GM18511 (cell line): ENCODE results near the gene MDFIC2.
"Not testable (repeated sequence)": the region's sequence is repeated elsewhere in the genome, so short reads cannot be mapped to it uniquely, and the experiment has no call there.

ENCODE experiments used
- ATAC-seq: cut with Tn5 transposase; IDR thresholded peaks from one replicate; pipeline ENCODE4 v1.9.1; 2021; ENCODE audit warnings: mild to moderate bottlenecking, moderate library complexity; ENCODE audit not compliant: unreplicated experiment

MDFIC2 gene

DNA sequence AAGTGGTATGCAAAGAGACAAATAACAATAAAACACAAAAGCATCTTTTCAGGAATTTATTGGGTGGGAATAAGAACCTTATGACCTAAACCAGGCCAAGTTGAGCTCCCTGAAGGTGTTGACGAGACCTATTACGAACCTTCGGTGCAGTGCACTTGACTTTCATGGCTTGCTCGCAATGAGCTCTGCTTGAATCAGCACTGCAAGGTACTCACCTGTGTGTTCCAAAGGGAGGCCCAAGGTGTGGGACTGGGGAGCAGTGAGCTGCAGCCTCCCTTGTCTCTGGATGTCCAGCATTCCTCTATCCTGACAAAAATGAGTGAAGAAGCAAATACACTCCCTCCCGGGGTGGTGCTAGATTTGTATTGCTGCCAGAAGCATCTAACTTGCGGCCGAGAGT is at the start of gene MDFIC2:
TSS of gene MDFIC2 (minus strand) at position 303 of the 400 bp plus-strand sequence. CDS start 665 bp downstream, outside the sequence.
- ATAC-seq: no peak

DNA sequence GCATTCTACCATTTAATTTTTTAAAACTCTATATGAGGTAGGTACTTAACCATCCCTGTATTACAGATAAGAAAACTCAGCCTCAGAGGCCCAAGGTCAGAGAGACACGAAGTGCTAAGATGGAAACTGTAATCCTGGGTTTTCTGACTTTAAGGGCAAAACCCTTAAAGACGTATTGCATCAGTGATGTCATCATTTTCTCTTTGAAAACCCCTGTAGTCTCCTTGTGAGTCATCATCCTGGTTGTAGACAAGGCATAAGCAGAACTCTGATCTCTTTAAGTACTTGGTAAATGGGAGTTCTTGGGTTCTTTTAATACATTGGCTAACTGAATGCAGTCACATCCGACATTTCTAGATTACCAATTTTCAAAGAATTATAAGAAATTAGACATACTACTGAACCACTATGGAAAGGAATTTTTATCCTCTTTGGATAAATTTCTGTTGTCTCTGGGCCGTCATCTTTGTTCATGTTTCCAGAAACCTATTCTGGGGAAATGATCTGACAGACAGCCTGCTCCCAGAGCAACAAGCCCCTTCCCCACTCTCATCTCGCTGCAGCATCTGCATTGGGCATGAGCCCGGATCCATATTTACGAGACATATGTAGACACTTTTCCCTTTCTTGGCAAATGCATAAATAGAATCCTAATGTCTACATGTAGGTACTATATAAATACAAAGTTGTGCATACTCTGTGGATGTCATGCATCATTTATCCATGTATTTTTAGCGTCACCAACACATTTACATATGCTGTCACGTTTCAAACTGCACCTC is 48.7 kb upstream of the MDFIC2 start:
- ATAC-seq: peak; percentile 92

DNA sequence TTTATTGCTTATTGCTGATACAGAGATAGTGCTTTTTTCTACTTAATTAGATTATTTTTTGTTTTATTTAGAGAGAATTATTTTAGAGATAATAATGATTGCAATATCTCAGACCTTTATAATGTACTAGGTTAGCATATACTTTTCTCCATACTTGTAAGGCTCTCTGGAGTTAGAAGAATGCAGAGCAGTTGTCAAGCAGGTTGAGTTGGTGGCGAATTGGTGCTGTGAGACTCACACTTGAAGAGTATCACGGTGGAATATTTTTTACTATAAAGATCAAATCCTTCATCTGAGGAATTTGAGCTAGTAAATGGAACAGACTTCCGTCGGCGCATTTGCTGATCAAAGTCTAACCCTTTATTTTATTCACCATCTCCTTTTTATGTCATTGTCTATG is 47.3 kb upstream of the MDFIC2 start:
- no peak for ATAC-seq

DNA sequence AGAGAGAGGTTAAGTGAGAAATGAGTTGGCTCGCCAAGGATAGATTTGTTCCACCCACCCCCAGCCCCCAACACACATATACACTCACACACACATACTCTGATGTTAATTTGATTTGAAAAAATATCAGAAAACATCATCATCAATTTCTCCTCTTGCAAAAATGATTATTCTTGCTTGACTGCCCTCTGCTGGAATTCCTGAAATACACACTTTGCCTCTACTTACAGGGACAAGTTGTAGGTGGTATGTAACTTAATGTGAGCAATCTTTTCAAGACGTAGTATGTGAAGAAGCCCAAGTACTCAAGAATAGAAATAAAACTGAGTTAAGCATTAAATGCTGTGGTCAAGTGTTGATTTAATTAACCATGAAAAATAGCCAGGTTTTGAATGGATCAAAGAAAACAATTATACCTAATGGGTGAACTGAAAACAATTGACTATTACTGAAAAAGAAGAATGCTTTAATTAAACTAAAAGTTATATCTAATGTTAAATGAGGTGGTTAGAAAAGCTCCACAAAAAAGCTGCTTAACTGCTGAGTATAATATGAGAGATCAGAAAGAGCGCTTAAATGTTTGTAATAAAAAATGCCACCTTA is 46.6 kb upstream of the MDFIC2 start:
- ATAC-seq: no peak

DNA sequence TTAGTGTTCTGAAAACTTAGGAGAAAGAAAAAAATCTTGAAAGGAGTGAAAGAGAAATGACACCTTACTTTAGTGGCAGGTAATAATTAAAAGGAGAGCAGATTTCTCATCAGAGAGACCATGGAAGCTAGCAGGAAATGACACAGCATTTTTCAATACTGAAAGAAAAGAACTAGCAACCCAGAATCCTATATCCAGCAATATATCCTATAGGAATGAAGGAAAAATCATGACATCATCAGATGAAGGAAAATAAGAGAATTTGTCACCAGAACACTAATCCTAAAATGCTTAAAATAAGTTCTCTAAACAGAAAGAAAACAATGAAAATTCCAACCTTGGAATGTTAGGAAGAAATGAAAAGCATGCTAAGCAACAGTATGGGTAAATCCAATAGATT is 39.8 kb upstream of the MDFIC2 start:
- ATAC-seq: no peak

DNA sequence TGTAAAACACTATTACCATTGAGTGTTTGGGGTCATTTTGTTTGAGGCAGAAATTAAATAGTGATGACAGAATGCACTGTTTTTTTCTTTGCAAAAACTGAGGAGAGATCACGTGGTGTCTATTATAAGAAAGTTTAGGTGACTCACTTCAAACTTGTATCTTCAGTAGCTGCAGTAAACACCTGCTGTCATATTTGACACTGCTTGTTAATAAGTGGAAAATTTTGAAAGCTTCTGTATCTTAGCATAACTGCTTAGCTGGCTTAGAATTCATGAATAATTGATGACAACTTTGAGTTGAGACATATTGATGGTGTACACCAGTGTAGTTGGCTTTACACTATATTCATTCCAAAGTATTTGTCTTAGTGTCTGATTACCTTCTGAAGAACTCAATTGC is 29.7 kb upstream of the MDFIC2 start:
- no peak for ATAC-seq

DNA sequence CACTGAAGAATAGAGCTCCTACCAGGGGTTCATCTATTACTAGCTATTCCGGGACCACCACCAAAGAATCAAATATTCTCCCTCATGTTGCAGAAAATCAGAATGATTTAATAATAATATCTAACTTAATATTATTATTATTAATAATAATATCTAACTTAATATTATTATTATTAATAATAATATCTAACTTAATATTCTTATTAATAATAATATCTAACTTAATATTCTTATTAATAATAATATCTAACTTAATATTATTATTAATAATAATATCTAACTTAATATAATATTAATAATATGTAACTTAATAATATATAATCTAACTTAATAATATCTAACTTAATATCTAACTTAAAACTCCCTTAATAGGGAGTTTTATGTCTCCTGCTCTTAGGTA is 24.4 kb upstream of the MDFIC2 start:
- not testable (repeated sequence) for ATAC-seq

DNA sequence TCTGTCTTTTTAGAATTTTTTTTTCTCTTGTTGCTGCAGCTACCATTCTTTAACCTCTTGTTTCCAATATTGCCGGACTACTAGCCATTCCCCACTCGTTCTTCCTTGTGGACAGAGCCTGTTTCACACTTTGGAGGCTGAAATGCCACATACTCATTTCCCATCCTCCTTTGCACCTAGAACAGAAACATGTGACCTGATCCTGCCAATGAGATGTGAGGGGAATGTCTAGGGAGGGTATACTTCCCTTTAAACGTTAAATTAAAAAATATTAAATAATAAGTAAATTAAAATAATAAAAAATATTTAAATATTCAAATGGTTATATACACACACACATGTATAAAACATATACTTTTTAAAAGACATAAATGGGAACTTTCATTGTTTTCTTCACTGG is 20.6 kb upstream of the MDFIC2 start:
- ATAC-seq: no peak

DNA sequence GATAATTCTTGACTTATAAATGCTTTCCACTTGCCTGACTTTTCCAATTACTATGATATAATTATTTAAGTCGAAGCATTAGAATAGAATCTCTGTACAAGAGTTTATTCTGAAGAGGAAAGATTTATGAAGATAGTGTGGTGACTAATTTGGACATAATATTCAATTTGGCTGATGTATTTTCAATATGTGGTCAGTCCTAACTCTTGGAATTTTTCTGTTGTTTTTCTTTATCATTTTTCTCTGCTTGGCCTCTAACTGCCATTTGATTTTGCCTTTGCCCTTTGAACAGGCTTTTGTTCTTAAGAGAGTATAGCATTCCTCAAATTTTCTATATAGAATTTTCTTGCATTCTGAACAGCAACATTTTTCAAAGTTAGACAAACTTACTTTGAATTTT is 2.6 kb upstream of the MDFIC2 start:
- ATAC-seq: no peak

DNA sequence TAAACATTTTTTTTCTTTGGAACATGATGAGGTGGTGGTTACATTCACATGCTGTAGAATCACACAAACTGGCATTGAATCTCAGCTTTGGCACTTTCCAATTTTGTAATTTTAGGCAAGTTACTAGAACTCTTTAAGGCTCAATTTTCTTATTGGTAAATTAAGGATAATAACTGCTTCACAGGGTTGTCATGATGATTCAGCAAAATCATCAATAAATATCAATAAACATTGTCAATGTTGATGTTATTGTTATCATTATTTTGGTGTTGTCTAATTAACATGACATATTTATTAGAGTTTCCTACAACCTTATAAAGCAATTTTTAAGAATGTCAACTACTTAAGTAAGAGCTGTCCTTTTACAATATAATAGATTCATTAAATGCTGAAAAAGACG is 1.6 kb downstream of the MDFIC2 start:
- ATAC-seq: no peak

DNA sequence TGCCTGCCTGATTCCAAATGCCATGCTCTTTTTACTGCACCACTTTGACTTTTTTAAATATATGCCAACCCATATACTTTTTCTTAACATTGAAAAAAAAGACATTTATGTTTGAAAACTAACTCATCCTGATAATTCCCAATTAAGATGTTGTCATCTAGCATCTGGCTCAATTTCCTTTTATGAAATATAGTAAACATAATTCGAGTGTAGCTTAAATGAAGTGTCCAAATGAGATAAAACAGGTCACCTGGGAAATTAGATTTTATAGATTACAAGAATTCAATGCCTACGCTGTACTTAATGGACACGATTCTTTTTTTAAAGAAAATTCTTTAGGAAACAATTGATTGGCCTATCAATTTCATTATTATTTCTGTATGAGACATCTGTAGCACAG is 2.8 kb downstream of the MDFIC2 start:
- no peak for ATAC-seq

DNA sequence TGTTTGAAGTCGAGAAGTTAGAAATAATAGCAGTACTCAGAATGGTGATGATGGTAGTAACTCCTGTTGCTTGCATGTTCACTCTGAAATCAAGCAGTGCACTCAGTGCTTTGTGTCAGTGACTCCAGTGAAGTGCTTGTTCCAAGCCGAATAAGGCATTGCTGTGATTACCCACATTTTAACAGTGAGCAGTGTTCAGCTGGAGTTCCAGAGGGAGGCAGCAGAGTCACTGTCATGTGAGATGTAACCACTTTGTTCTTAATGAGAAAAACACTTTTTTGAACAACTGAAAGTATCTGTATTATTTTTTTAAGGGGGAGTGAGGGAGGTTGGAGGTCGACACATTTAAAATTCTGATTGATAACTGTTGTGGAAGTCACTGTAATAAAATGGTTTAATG is 3.7 kb downstream of the MDFIC2 start:
- no peak for ATAC-seq

DNA sequence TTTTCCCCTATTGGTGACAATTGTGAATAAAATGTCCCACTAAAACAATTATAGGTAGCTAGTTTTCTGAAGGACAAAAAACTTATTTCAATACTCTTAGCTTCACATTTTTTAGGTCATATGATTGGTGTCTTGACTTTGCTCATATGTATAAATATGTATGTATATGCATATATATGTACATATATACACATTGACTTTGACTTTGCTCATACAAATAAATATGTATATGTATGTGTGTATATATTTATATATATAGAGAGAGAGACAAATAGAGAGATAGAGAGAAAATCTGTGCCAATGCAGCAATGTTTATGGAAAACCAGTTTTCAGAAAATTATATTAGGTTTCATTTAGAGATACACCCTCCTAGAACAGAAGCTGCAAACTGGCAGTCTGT is 5.7 kb downstream of the MDFIC2 start:
- no peak for ATAC-seq

DNA sequence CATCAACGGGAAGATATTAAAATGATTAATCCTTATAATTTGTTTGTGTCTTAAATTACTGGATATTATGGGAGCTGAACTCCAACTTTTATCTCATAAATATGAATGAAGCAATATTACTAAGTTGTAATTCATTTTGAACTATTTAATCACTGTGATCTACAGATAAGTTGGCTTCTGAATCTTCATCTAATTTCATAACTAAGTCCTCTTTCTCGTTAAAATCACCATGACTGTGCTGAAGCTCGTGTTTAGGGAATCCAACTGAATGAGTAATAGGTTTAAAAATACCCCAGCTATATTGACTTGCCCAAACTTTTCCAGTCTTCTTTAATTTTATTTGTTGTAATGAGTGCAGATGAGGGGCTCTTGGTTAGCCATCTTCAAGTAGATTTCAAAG is 14.1 kb downstream of the MDFIC2 start:
- no peak for ATAC-seq

DNA sequence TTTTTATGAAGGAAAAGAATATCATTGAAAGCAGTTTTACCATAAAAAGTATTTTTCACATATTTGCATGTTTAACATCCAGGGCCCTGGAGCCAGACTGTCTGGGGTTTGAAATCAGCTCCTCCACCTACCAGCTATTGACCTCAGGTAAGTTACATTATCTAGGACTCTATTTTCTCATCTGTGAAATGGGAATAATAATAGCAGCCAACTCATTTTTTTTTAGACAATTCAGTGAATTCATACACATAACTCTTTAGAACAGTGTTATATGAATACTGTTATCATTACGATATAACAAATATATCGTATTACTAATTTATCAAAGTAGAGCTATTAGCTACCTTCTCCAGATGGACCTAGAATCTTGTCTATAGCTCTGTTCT is 21.3 kb downstream of the MDFIC2 start:
- no peak for ATAC-seq

DNA sequence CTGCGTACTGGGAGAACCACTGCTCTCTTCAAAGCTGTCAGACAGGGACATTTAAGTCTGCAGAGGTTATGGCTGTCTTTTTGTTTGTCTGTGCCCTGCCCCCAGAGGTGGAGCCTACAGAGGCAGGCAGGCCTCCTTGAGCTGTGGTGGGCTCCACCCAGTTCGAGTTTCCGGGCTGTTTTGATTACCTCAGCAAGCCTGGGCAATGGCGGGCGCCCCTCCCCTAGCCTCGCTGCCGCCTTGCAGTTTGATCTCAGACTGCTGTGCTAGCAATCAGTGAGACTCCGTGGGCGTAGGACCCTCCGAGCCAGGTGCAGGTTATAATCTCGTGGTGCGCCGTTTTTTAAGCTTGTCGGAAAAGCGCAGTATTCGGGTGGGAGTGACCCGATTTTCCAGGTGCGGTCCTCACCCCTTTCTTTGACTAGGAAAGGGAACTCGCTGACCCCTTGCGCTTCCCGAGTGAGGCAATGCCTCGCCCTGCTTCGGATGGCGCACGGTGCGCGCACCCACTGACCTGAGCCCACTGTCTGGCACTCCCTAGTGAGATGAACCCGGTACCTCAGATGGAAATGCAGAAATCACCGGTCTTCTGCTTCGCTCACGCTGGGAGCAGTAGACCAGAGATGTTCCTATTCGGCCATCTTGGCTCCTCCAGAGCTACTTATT is 21.9 kb downstream of the MDFIC2 start:
- ATAC-seq: not testable (repeated sequence)

DNA sequence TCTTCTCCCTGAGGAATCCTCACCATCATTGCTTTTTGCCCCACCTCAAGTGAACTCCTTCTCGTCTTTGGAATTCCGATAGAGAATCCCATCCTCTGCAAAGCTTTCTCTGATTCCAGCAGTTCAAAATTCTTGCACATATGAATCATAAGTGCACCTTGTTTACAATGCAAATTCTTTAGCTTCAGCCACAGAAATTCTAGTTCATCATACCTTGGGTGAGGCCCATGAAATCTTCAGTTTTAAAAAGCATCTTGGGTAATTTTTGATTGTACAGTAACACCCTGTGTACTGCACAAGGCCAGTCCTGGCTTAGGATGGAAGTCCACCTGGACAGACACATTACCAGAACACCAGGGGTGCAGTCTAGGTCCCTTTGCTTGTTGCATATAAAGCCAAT is 30.8 kb downstream of the MDFIC2 start:
- ATAC-seq: no peak

DNA sequence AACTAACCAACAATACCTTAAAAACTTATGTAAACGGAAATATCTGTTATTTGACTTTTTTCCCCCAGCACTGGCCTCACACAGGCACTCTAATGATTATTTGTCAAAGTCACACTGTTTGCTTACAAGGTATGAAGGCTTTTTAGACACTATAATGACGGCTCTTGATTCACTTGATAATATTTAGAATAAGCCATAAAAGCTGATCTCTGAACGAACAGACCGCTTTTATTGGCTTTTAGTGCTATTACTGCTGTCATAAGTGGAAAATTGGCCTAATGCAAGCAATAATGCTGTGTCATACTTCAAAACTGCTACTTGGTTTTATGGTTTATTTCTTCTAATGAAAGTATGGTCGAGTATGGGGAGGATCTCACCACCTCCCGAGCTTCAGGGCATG is 35.1 kb downstream of the MDFIC2 start:
- ATAC-seq: no peak

DNA sequence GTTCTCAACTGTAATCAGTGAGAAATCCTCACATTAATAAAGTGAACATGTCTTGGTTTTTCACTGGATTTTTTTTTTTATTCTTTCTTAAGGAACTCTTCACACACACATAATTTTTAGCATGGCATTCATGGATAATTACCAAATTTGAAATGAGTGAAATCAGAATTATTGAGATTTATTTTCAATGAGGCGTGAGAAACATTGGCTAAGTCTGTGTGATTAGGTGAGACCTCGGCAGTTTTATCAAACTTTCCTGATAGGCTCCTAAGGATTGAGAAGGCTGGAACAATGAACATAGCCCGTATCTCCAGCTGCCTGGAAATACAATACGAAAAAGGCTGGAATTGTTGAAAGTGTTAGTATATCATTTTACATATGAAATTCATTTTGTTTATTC is 35.5 kb downstream of the MDFIC2 start:
- no peak for ATAC-seq

DNA sequence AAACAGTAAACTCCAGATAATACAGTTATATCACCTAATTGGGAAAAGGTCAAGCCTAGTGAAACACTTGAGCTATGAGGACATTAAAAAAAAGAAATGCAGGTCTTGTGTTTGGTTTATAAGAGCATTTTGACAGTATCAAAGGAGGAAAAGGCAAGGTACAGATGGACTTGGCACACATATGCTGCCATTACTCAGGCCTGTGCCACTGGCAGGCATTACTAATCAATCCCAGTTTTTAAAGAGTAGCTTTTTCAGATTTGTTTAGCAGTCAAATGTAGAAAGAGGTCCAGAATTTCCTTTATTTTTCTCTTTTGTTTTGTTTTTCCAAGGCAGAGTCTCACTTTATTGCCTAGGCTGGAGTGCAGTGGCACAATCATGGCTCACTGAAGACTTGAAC is 38.9 kb downstream of the MDFIC2 start:
- ATAC-seq: no peak

DNA sequence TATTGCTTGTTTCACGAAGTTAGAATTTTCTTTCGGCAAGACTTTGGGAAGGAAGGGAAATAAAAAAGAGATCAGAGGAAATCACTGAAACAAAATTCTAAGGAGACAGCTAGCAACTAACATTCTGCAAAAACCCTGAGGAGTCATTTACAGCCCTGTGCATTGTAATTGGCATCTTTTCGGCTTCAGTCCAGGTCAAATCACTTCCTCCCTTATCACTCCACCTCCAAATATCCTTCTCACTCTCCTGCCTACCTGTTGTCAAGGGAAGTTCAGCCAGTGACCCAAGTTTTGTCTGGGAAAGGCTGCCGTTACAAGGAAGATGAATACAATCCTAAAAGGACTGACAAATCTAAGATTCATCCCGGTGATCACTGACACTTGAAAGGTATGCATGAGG is 39.6 kb downstream of the MDFIC2 start:
- no peak for ATAC-seq

DNA sequence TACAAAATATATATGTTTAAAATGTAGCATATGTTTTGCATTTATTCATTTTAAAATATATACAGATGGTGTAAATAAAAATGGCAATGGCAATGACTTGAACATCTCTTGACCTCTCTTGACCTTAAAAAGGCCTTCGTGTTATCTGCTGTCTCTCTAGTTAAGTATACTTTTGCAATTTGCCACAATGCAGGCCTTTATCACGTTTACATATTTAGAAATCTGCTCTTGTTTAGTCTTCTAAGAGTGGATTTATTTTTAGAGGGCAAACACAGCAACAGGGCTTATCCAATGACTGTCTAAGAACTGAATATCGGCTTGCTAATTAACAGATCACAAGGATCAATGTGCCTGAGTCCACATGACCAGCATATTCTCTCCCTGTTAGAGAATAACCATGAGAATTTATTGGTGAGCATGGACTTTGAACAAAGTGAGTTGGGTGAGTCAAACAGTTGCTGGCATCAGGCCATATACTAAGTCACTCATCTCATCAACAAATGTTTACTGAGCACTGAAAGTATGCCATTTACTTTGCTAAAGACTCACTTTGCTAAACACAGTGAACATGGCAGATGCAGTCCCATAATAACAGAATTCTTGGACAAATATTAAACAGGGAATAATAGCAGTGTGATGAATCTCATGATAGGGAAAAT is 48.2 kb downstream of the MDFIC2 start:
- no peak for ATAC-seq
